HG03439 (cell line): Measurements from ENCODE around the gene CAMTA1.

Experiments used
- ATAC-seq: cut with Tn5 transposase; IDR thresholded peaks from one replicate; pipeline ENCODE4 v1.9.1; 2021; ENCODE audit warnings: mild to moderate bottlenecking, moderate library complexity; ENCODE audit not compliant: unreplicated experiment

Gene CAMTA1

GRCh38 chr1:6996866-6997265 is 211.6 kb downstream of the CAMTA1 start:
- no peak for ATAC-seq

DNA sequence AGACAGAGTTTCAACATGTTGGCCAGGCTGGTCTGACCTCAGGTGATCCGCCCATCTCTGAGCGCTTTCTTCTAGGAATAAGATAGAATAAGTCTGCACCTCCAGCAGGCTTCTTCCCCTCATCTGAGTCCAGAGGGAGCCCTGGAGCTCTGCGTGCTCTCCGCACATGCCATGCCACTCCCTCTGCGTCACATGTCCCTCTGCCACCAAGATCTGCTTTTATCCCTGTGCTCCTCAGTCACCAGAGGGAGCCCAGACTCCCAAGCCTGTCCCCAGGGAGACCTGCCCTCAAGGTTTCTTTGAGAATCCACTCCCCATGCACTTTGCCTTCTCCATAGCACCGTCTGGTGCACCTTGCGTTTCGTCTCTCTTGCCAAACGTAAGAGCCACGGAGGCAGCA is 213.0 kb downstream of the CAMTA1 start:
- ATAC-seq, result no peak

- ATAC-seq, result no peak
Observed at GRCh38 chr1:6999826-7000225, 214.6 kb downstream of the CAMTA1 start.

DNA sequence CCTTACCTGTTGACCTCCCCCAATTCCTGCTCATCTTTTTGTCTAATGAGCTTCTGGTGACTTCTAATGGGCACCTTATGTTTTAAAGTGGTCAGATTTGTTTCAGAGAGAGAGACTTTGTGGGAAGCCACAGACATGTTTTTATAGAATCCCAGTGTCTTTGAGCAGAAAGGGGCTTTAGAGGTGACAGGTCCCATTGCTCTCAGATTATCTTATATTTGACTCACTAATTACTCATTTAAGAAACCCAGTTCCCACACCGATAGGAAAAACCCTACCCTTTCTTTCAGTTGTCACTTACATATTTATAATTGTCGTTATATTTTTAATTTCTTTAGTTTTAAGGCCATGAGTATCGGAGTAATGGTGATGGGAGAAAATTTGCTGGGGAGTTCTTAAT is 215.5 kb downstream of the CAMTA1 start:
- ATAC-seq, result no peak

DNA sequence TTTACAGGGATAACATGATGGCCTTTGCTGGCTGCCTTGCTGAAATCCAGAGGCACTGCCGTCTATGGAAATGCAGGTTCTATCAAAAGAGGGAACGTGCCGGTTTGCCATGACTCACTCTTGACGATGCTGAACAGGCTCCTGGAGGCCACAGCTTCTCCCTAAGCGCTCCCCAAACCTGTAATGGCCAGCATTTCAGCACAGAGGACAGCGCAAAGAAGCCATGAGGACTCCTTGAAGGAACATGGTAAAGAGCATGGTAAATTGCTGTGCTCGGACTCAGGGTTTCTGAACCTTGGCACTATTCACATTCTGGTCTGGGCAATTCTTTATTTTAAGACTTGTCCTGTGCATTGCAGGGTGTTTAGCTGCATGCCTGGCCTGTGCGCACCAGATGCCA is 217.5 kb downstream of the CAMTA1 start:
- no peak for ATAC-seq

DNA sequence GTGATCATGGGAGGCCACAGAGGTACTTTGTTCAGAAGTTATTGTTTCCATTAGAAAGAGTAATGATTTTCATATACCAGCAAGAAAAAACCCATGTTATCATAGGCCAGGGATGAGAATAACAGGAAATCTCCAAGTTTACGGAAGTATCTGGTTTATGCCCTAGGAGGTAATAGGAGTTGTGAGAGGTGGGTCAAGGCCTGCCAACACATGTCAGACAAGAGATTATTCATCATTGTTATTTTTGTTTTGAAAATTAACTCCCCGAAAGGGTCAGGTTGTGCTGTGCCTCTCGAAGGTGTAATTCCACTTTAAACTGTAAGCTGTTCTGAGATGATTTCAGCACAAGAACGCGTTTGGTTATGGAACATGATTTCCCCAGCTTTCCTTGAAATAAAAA is 218.4 kb downstream of the CAMTA1 start:
- ATAC-seq, result no peak

DNA sequence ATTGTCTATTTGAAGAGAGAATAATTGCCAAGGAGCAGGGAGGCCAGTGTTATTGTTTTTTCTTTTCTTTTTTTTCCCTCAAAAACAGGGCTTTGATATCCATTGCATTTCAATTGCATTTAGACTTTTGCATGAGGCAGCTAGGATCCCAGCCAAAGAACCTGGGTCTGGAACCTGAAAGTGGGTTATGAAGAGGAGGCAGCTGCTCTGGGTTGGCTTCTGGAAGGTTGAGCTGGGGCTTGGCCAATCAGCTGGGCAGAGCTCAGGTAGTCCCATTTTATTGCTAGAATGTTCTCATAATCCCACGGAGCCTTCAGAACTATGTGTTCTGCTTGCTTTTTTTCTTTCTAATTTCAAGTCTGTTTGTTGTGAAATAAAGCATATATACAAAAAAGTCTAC is 218.9 kb downstream of the CAMTA1 start:
- ATAC-seq, result no peak

GRCh38 chr1:7005762-7006161 is 220.5 kb downstream of the CAMTA1 start:
- no peak for ATAC-seq

DNA sequence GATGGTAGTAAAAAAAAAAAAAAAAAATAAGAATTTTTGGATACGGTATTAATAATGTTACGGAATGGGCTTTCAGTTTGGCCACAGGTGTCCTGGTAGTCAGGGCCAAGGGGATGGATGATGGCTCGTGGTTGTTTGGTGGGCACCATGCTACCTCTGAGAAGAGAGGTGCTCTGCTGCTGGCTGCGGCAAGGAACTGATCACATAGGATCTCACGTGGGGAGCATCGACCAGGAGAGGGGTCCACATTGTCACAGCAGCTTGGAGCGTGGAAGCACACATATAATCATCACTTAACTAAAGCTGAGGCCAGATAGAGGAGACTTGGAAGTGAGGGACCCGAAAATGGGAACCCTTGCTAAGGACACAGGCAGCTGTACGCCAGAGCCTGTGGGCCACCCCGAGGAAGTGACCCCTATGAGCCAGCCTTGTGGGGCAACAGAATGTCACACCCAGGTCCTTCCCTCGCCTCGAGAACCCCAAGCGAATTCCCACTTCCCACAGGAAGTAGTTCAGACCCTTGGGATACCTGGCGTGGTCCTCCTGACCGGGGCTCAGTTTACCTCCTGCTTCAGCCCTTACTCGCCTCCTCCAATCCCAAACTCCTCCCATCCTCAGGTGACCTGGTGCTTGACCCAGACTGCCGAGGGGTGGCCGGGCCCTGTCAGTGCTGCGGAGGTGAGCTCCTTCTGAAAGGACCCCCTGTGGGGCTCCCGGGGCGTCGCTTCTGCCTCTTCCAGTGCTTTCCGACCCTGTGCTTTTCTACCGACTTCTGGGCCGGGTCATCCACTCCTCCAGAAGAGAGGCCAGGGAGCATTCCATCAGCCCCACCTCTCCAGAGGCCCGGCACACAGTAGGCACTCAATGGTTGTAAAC is 222.0 kb downstream of the CAMTA1 start:
- no peak for ATAC-seq

- no peak for ATAC-seq
Observed at GRCh38 chr1:7007902-7008301, 222.6 kb downstream of the CAMTA1 start.

GRCh38 chr1:7008331-7008730 is 223.1 kb downstream of the CAMTA1 start:
- no peak for ATAC-seq

DNA sequence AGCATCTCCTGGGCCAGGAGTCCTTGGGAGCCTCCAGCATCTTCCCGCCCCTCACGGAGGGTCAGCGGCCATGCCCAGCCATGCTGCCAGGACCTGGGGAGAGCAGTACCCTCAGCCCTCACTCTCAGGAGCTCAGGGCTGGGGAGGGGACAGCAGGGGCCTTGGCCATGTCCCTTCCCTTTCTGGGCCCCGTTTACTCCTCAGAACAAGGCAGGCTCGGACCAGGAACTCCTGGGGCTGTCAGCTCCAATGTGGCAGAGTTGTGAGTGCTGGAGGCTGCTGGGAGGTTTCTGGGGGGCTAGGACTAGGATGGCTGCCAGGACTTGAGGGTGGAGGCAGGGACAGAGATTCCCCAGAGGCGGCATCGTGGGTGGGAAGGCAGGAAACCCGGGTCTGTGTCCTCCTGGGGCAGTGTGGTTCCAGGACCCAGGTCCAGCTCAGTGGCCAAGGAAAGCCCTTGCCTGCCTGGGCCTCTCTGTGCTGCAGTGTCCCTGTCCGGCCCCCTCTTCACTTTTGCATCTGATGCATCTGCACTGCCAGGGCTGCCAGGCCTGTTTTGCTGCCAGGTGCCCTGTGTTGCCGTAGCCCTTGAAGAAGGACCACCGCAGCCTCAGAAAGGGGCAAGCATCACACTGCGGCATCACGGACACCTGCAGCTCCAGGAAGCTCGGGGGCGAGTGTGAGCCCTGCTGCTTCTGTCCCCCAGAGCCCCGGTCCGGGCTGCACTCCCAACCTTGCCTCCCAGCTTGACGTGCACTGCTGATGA is 223.9 kb downstream of the CAMTA1 start:
- no peak for ATAC-seq

- ATAC-seq, result no peak
Observed at GRCh38 chr1:7009741-7010525, 224.7 kb downstream of the CAMTA1 start.

DNA sequence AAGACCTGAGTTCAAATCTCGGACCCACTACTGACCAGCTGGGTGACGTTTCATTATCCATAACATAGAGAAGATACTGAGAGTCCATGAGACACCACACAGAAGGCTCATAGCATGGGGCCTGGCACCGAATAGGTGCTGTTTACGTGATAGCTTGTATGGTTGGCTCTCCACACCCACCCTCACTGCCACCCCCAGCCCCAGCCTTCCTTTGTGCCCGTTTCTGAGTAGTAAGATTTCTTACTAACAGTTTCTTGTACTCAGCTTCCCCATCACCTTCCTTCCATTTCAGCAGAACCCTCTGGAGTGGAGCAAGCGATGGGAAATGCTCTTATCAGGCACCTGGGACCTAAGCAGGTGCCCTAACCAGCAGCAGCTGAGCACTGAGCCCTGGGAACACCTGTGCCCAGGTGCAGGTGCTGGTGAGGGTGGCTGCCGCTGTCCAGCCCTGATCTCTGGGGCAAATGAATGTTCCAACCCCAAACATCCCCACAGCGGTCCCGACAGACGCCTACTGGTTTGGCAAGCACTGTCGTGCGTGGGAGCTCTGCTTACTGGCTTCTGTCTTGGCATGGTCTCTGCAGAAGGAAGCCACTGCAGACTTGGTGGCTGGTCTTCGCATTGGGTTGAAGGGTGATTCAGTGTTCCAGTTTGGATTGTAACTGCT is 225.4 kb downstream of the CAMTA1 start:
- no peak for ATAC-seq

- no peak for ATAC-seq
Observed at GRCh38 chr1:7011826-7012225, 226.6 kb downstream of the CAMTA1 start.

GRCh38 chr1:7012461-7012924 is 227.2 kb downstream of the CAMTA1 start:
- no peak for ATAC-seq

DNA sequence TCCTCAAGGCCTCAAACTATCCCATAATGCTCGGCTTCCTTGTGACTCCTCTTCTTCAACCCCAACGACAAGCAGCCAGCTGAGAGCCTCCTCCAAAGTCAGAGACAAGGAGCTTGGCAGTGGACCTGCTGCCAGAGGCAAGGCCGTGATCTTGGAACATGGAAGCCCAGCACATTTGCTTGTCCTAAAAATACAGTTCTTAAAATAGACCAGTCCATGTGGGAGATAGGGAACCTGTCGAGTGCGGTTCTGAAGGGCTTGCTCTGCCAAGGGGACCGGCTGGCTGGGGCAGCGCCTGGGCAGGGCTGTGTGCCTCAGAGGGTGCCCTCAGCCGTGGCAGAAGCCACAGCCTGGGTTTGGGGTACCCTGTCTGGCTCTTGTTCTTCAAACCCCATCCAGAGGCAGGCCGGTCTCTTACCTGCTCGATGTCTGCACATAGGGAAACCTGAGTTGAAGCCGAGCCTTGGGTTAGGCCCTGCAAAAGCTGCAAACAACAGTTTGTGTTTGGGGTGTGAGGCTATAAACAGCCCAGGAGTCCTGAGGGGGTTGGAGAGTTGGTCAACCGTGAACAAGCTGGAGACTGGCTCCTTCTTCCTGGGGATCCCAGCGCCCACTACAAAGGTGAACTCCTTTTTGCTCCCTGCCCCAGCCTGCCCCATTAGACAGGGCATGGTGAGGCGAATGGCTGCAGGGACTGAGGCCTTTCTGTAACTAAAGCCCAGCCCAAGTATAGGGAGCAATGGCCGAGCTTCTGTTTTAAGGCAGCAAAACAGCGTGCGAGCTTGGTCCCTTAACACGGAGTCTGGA is 228.8 kb downstream of the CAMTA1 start:
- ATAC-seq, result no peak

DNA sequence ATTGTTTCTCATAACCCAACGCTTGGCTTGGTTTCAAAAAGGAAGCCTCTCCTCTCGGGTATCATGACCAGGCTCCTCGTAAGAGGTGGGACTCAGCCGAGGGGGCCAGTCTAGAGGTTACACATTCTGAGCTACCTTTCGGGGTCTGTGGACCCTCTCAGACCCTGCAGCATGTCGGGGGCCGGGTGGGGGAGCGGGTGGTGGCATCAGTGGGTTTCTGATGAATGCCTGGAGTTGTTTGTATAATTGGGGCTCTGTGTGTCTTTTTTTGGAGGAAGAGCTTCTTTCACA is 229.3 kb downstream of the CAMTA1 start:
- no peak for ATAC-seq

GRCh38 chr1:7015022-7015421 is 229.8 kb downstream of the CAMTA1 start:
- ATAC-seq, result no peak

DNA sequence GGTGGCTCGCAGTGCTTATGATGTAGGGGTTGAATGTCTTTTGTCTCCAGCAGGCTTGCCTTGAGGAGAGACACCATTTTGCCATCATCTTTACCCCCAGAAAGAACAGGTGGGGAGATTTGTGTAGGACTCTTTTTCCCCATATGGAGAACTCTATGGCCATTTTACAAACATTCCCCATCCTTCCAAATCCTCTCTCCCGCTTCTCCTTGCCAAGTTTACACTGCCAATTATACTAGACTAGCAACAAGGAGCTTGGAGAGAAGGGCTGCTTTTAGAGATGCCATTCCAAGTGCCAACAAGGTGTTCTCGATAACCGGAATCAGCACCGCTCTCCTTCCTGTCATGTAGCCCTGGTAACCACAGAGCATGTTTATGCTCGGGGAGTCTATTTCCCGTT is 233.1 kb downstream of the CAMTA1 start:
- no peak for ATAC-seq
